HEK293 (cell line): ENCODE data around the gene KCNJ15.

Source experiments
- EGR2 ChIP-seq: fragments of 450-650 bp; formaldehyde crosslinking; IDR thresholded peaks from 2 replicates; pipeline ENCODE4 v1.5.1; 2016; ENCODE audit warnings: low read depth, missing biosample characterization, missing genetic modification characterization
- FEZF1 ChIP-seq: fragments of 450-650 bp; formaldehyde crosslinking; IDR thresholded peaks from 2 replicates; pipeline ENCODE4 v1.5.1; 2016; ENCODE audit warnings: missing biosample characterization, missing genetic modification characterization
- GLIS1 ChIP-seq: fragments of 450-650 bp; formaldehyde crosslinking; IDR thresholded peaks from 2 replicates; pipeline ENCODE4 v1.5.1; 2016; ENCODE audit warnings: missing biosample characterization, missing genetic modification characterization
- GLIS2 ChIP-seq: fragments of 450-650 bp; formaldehyde crosslinking; IDR thresholded peaks from 2 replicates; pipeline ENCODE4 v1.5.1; 2016; ENCODE audit warnings: missing biosample characterization, missing genetic modification characterization
- KLF8 ChIP-seq: fragments of 450-650 bp; formaldehyde crosslinking; IDR thresholded peaks from 2 replicates; pipeline ENCODE4 v1.5.1; 2016; ENCODE audit warnings: missing biosample characterization, missing genetic modification characterization
- MYNN ChIP-seq: fragments of 450-650 bp; formaldehyde crosslinking; IDR thresholded peaks from 2 replicates; pipeline ENCODE4 v1.5.1; 2016; ENCODE audit warnings: missing biosample characterization, missing genetic modification characterization, borderline replicate concordance
- PRDM6 ChIP-seq: fragments of 450-650 bp; formaldehyde crosslinking; IDR thresholded peaks from 2 replicates; pipeline ENCODE4 v1.5.1; 2017; ENCODE audit warnings: missing biosample characterization, missing genetic modification characterization
- SP2 ChIP-seq: fragments of 450-650 bp; formaldehyde crosslinking; IDR thresholded peaks from 2 replicates; pipeline ENCODE4 v1.5.1; 2016; ENCODE audit warnings: missing biosample characterization, missing genetic modification characterization
- SP3 ChIP-seq: fragments of 450-650 bp; formaldehyde crosslinking; IDR thresholded peaks from 2 replicates; pipeline ENCODE4 v1.5.1; 2016; ENCODE audit warnings: missing biosample characterization, missing genetic modification characterization
- YY2 ChIP-seq: fragments of 450-650 bp; formaldehyde crosslinking; IDR thresholded peaks from 2 replicates; pipeline ENCODE4 v1.5.1; 2016; ENCODE audit warnings: missing biosample characterization, missing genetic modification characterization
- ZBTB11 ChIP-seq: fragments of 450-650 bp; formaldehyde crosslinking; conservative IDR thresholded peaks from 2 replicates; pipeline ENCODE4 v1.5.1; 2016; ENCODE audit warnings: low read depth, missing biosample characterization, missing genetic modification characterization
- ZBTB44 ChIP-seq: fragments of 450-650 bp; IDR thresholded peaks from 2 replicates; pipeline ENCODE4 v1.5.1; 2018; ENCODE audit warnings: missing biosample characterization, mild to moderate bottlenecking, missing genetic modification characterization
- ZNF121 ChIP-seq: fragments of 450-650 bp; formaldehyde crosslinking; IDR thresholded peaks from 2 replicates; pipeline ENCODE4 v1.5.1; 2016; ENCODE audit warnings: missing biosample characterization, missing genetic modification characterization
- ZNF157 ChIP-seq: fragments of 450-650 bp; formaldehyde crosslinking; IDR thresholded peaks from 2 replicates; pipeline ENCODE4 v1.5.1; 2016; ENCODE audit warnings: missing biosample characterization, missing genetic modification characterization
- ZNF169 ChIP-seq: fragments of 450-650 bp; formaldehyde crosslinking; IDR thresholded peaks from 2 replicates; pipeline ENCODE4 v1.5.1; 2016; ENCODE audit warnings: missing biosample characterization, missing genetic modification characterization
- ZNF174 ChIP-seq: fragments of 450-650 bp; formaldehyde crosslinking; IDR thresholded peaks from 2 replicates; pipeline ENCODE4 v1.5.0; 2017; ENCODE audit warnings: missing biosample characterization, mild to moderate bottlenecking, missing genetic modification characterization
- ZNF184 ChIP-seq: fragments of 450-650 bp; IDR thresholded peaks from 2 replicates; pipeline ENCODE4 v1.5.1; 2018; ENCODE audit warnings: missing biosample characterization, mild to moderate bottlenecking, missing genetic modification characterization
- ZNF202 ChIP-seq: fragments of 450-650 bp; formaldehyde crosslinking; IDR thresholded peaks from 2 replicates; pipeline ENCODE4 v1.5.1; 2016; ENCODE audit warnings: missing biosample characterization, missing genetic modification characterization, borderline replicate concordance
- ZNF24 ChIP-seq: fragments of 450-650 bp; formaldehyde crosslinking; IDR thresholded peaks from 2 replicates; pipeline ENCODE4 v1.5.1; 2016; ENCODE audit warnings: missing biosample characterization, missing genetic modification characterization
- ZNF274 ChIP-seq, 2 experiments: fragments of 200-500 bp in 1 of 2; fragments of 450-650 bp in 1 of 2; sonication (Bioruptor generic) in 1 of 2; formaldehyde crosslinking in 1 of 2; IDR thresholded peaks; 2 replicates each; pipeline versions ENCODE4 v1.5.1 to v1.6.1; 2014 to 2016; ENCODE audit warnings: borderline replicate concordance in 1 of 2, inconsistent platforms in 1 of 2, low read length in 1 of 2, missing biosample characterization in 1 of 2, missing genetic modification characterization in 1 of 2
- ZNF280C ChIP-seq: fragments of 450-650 bp; formaldehyde crosslinking; IDR thresholded peaks from 2 replicates; pipeline ENCODE4 v1.5.1; 2016; ENCODE audit warnings: missing biosample characterization, missing genetic modification characterization
- ZNF324 ChIP-seq: fragments of 450-650 bp; formaldehyde crosslinking; IDR thresholded peaks from 2 replicates; pipeline ENCODE4 v1.5.1; 2016; ENCODE audit warnings: missing biosample characterization, missing genetic modification characterization
- ZNF37A ChIP-seq: fragments of 450-650 bp; IDR thresholded peaks from 2 replicates; pipeline ENCODE4 v1.5.1; 2018; ENCODE audit warnings: missing biosample characterization, missing genetic modification characterization
- ZNF394 ChIP-seq: fragments of 450-650 bp; formaldehyde crosslinking; IDR thresholded peaks from 2 replicates; pipeline ENCODE4 v1.5.1; 2016; ENCODE audit warnings: missing biosample characterization, missing genetic modification characterization, mild to moderate bottlenecking, moderate library complexity, borderline replicate concordance
- ZNF501 ChIP-seq: fragments of 450-650 bp; formaldehyde crosslinking; IDR thresholded peaks from 2 replicates; pipeline ENCODE4 v1.5.1; 2016; ENCODE audit warnings: missing biosample characterization, missing genetic modification characterization
- ZNF521 ChIP-seq: fragments of 450-650 bp; formaldehyde crosslinking; IDR thresholded peaks from 2 replicates; pipeline ENCODE4 v1.5.1; 2017; ENCODE audit warnings: missing biosample characterization, mild to moderate bottlenecking, missing genetic modification characterization
- ZNF600 ChIP-seq: fragments of 450-650 bp; formaldehyde crosslinking; IDR thresholded peaks from 2 replicates; pipeline ENCODE4 v1.5.1; 2016; ENCODE audit warnings: missing biosample characterization, missing genetic modification characterization
- ZNF629 ChIP-seq: fragments of 450-650 bp; formaldehyde crosslinking; IDR thresholded peaks from 2 replicates; pipeline ENCODE4 v1.5.1; 2017; ENCODE audit warnings: missing biosample characterization, missing genetic modification characterization
- ZNF768 ChIP-seq: fragments of 450-650 bp; formaldehyde crosslinking; IDR thresholded peaks from 2 replicates; pipeline ENCODE4 v1.5.1; 2018; ENCODE audit warnings: missing biosample characterization, mild to moderate bottlenecking, missing genetic modification characterization
- ZNF776 ChIP-seq: fragments of 450-650 bp; formaldehyde crosslinking; IDR thresholded peaks from 2 replicates; pipeline ENCODE4 v1.5.0; 2017; ENCODE audit warnings: missing biosample characterization, missing genetic modification characterization, borderline replicate concordance
- ZNF837 ChIP-seq: fragments of 450-650 bp; formaldehyde crosslinking; IDR thresholded peaks from 2 replicates; pipeline ENCODE4 v1.5.1; 2016; ENCODE audit warnings: missing biosample characterization, missing genetic modification characterization

The KCNJ15 gene

GRCh38 chr21:38323721-38324531, 67.1 kb downstream of the KCNJ15 start (continued):
- TF ChIP-seq YY2 (tag by site-specific recombination) (no peak), ZNF174 (no peak), ZNF202 (tag by site-specific recombination) (no peak), ZNF157 (tag by site-specific recombination) (no peak), PRDM6 (tag by site-specific recombination) (no peak), ZNF274 (IDR thresholded peaks at IDR 0.05; ENCODE audit: low read length) (no peak), ZNF274 (tag by site-specific recombination; IDR thresholded peaks at IDR 0.05; ENCODE audit: borderline replicate concordance) (no peak), ZNF24 (tag by site-specific recombination) (peak; percentile 19; the same call in 1 of the 2 replicates), ZNF280C (tag by site-specific recombination) (no peak), ZNF776 (tag by site-specific recombination) (no peak), ZNF521 (tag by site-specific recombination) (no peak), GLIS1 (tag by site-specific recombination) (peak; percentile 74), MYNN (tag by site-specific recombination) (no peak), ZNF169 (no peak), ZNF324 (tag by site-specific recombination) (no peak), SP3 (tag by site-specific recombination) (0 out of 2 replicates have a peak, but pooled peaks have one; percentile 25), ZBTB44 (tag by site-specific recombination) (peak; percentile 45; the same call in 1 of the 2 replicates), SP2 (tag by site-specific recombination) (no peak), ZNF501 (tag by site-specific recombination) (no peak), EGR2 (0 out of 2 replicates have a peak, but pooled peaks have one; percentile 38), KLF8 (tag by site-specific recombination) (peak; percentile 87), ZNF184 (tag by site-specific recombination) (peak; percentile 85), ZNF600 (tag by site-specific recombination) (0 out of 2 replicates have a peak, but pooled peaks have one; percentile 24), ZNF837 (tag by site-specific recombination) (no peak), ZNF121 (tag by site-specific recombination) (no peak), ZNF394 (tag by site-specific recombination) (peak; percentile 92), ZBTB11 (tag by site-specific recombination) (no peak), ZNF629 (peak; percentile 75), ZNF768 (tag by site-specific recombination) (0 out of 2 replicates have a peak, but pooled peaks have one; percentile 21), FEZF1 (tag by site-specific recombination) (peak; percentile 92), GLIS2 (tag by site-specific recombination) (peak; percentile 25; the same call in 1 of the 2 replicates), ZNF37A (no peak)
